Hematopoietic multipotent progenitor cell treated with erythropoietin and hydrocortisone succinate and interleukin-3 and kit ligand, for 17 days (in vitro differentiated cells): ENCODE results near the gene GTPBP4.

Experiments used
- DNase-seq: peaks from one replicate; pipeline ENCODE4 v3.0.0-alpha.2; 2015; ENCODE audit warnings: low spot score

GTPBP4 gene

GRCh38 chr10:966466-967235, 21.6 kb upstream of the GTPBP4 start:
- no peak for DNase-seq

GRCh38 chr10:968546-969199, 19.6 kb upstream of the GTPBP4 start:
- no peak for DNase-seq

GRCh38 chr10:969473-970150, 18.6 kb upstream of the GTPBP4 start:
- DNase-seq: no peak

GRCh38 chr10:970311-971149, 17.7 kb upstream of the GTPBP4 start:
- no peak for DNase-seq

- DNase-seq: no peak
Observed at GRCh38 chr10:971150-971542, 17.1 kb upstream of the GTPBP4 start.

- DNase-seq: no peak
Observed at GRCh38 chr10:971613-972012, 16.6 kb upstream of the GTPBP4 start.

- DNase-seq: no peak
Observed at GRCh38 chr10:972763-973162, 15.5 kb upstream of the GTPBP4 start.

- no peak for DNase-seq
Observed at GRCh38 chr10:974038-974784, 14.0 kb upstream of the GTPBP4 start.

- DNase-seq: no peak
Observed at GRCh38 chr10:974785-975074, 13.5 kb upstream of the GTPBP4 start.

GRCh38 chr10:976316-976715, 11.9 kb upstream of the GTPBP4 start:
- no peak for DNase-seq

- no peak for DNase-seq
Observed at GRCh38 chr10:978826-979421, 9.3 kb upstream of the GTPBP4 start.

- no peak for DNase-seq
Observed at GRCh38 chr10:980468-981093, 7.7 kb upstream of the GTPBP4 start.

- DNase-seq: no peak
Observed at GRCh38 chr10:983401-983800, 4.8 kb upstream of the GTPBP4 start.

- DNase-seq: no peak
Observed at GRCh38 chr10:983971-984655, 4.1 kb upstream of the GTPBP4 start.

- no peak for DNase-seq
Observed at GRCh38 chr10:985361-985760, 2.9 kb upstream of the GTPBP4 start.

GRCh38 chr10:986137-986825, 2.0 kb upstream of the GTPBP4 start:
- DNase-seq: no peak

GRCh38 chr10:986881-987619, 1.2 kb upstream of the GTPBP4 start:
- DNase-seq: no peak

- DNase-seq: no peak
Observed at GRCh38 chr10:987620-987869, 689 bp upstream of the GTPBP4 start.
